HepG2 (cell line): ENCODE measurements around the gene NGEF. TPM values are rescaled to one million over a fixed set of nuclear protein-coding genes. Genes with fewer than 3 reads are reported as not detected.

Experiments used
- ADNP ChIP-seq: sonication (generic); formaldehyde crosslinking; IDR thresholded peaks from 2 replicates; pipeline ENCODE4 v1.4.0; 2020; ENCODE audit warnings: missing genetic modification reagents
- ATF7-NPFF ChIP-seq: sonication (generic); formaldehyde crosslinking; IDR thresholded peaks from 2 replicates; pipeline ENCODE4 v1.8.1; 2023; ENCODE audit warnings: mild to moderate bottlenecking, low read depth, missing genetic modification reagents, moderate library complexity
- MTERF4 ChIP-seq: sonication (generic); formaldehyde crosslinking; IDR thresholded peaks from 2 replicates; pipeline ENCODE4 v1.8.0; 2023; ENCODE audit warnings: mild to moderate bottlenecking, missing genetic modification reagents
- NCOR1 ChIP-seq: fragments of 200-600 bp; sonication (generic); IDR thresholded peaks from 2 replicates; pipeline ENCODE4 v1.7.0; 2017; ENCODE audit warnings: antibody characterized with exemption, low read length, borderline replicate concordance
- SRSF4 ChIP-seq: fragments of 200-400 bp; formaldehyde crosslinking; IDR thresholded peaks from one replicate; pipeline ENCODE4 v1.6.1; 2018; ENCODE audit warnings: mild to moderate bottlenecking, low read depth, low read length, moderate library complexity; ENCODE audit not compliant: poor library complexity, severe bottlenecking
- ZBTB33 ChIP-seq: sonication (generic); formaldehyde crosslinking; IDR thresholded peaks from 2 replicates; pipeline ENCODE4 v1.4.0; 2020; ENCODE audit warnings: missing genetic modification reagents
- ZBTB34 ChIP-seq: sonication (generic); formaldehyde crosslinking; IDR thresholded peaks from 2 replicates; pipeline ENCODE4 v1.8.0; 2022; ENCODE audit warnings: mild to moderate bottlenecking, missing genetic modification reagents
- ZFX ChIP-seq: sonication (generic); formaldehyde crosslinking; IDR thresholded peaks from 2 replicates; pipeline ENCODE4 v1.4.0; 2020; ENCODE audit warnings: mild to moderate bottlenecking, low read depth, missing genetic modification reagents, moderate library complexity
- ZNF431 ChIP-seq: sonication (generic); formaldehyde crosslinking; IDR thresholded peaks from 2 replicates; pipeline ENCODE4 v1.9.0; 2022; ENCODE audit warnings: missing genetic modification reagents, low read depth, mild to moderate bottlenecking, borderline replicate concordance
- ZNF710 ChIP-seq: sonication (generic); formaldehyde crosslinking; IDR thresholded peaks from 2 replicates; pipeline ENCODE4 v1.5.0; 2020; ENCODE audit warnings: mild to moderate bottlenecking, missing genetic modification reagents, borderline replicate concordance
- polyA plus RNA-seq, 8 experiments: library from polyadenylated mRNA; depleted of rRNA in 3 of 8; stranded (reverse) in 7 of 8; unstranded in 1 of 8; fragments of >200 nt; fragmentation: Illumina TruSeq in 4 of 8; extraction: Trizol in 4 of 8; gene quantifications; 2 replicates each; pipeline versions ENCODE4 v1.2.1 to v1.2.3, GENCODE V29; 2011 to 2016; ENCODE audit warnings: low read depth in 4 of 8, missing spikeins in 1 of 8, mixed read lengths in 1 of 8; ENCODE audit not compliant: insufficient read depth in 1 of 8
- total RNA-seq, 5 experiments: library from RNA; depleted of rRNA; stranded (reverse); fragments of >200 nt; fragmentation: Illumina TruSeq; extraction: Trizol; gene quantifications; 2 replicates each; pipeline ENCODE4 v1.2.3, GENCODE V29; 2016; ENCODE audit warnings: low read depth in 1 of 5
- TF ChIP-seq, protein P1 (sequence below): sonication (generic); formaldehyde crosslinking; IDR thresholded peaks from 2 replicates; pipeline ENCODE4 v1.9.0; 2021; ENCODE audit warnings: mild to moderate bottlenecking, missing genetic modification reagents
- TF ChIP-seq, protein P2 (sequence below): sonication (generic); formaldehyde crosslinking; IDR thresholded peaks from 2 replicates; pipeline ENCODE4 v1.4.0; 2020; ENCODE audit warnings: low read depth, mild to moderate bottlenecking, missing genetic modification reagents

NGEF gene
- total and polyA plus RNA-seq, 2 of the 13 experiments (the other 11 are each of a cell fraction or from before 2014, with no cell fraction given) = 14.4 to 36.9 TPM

GRCh38 chr2:232871835-232872736 is 141.0 kb downstream of the NGEF start (continued):
- TF ChIP-seq, protein P1, sequence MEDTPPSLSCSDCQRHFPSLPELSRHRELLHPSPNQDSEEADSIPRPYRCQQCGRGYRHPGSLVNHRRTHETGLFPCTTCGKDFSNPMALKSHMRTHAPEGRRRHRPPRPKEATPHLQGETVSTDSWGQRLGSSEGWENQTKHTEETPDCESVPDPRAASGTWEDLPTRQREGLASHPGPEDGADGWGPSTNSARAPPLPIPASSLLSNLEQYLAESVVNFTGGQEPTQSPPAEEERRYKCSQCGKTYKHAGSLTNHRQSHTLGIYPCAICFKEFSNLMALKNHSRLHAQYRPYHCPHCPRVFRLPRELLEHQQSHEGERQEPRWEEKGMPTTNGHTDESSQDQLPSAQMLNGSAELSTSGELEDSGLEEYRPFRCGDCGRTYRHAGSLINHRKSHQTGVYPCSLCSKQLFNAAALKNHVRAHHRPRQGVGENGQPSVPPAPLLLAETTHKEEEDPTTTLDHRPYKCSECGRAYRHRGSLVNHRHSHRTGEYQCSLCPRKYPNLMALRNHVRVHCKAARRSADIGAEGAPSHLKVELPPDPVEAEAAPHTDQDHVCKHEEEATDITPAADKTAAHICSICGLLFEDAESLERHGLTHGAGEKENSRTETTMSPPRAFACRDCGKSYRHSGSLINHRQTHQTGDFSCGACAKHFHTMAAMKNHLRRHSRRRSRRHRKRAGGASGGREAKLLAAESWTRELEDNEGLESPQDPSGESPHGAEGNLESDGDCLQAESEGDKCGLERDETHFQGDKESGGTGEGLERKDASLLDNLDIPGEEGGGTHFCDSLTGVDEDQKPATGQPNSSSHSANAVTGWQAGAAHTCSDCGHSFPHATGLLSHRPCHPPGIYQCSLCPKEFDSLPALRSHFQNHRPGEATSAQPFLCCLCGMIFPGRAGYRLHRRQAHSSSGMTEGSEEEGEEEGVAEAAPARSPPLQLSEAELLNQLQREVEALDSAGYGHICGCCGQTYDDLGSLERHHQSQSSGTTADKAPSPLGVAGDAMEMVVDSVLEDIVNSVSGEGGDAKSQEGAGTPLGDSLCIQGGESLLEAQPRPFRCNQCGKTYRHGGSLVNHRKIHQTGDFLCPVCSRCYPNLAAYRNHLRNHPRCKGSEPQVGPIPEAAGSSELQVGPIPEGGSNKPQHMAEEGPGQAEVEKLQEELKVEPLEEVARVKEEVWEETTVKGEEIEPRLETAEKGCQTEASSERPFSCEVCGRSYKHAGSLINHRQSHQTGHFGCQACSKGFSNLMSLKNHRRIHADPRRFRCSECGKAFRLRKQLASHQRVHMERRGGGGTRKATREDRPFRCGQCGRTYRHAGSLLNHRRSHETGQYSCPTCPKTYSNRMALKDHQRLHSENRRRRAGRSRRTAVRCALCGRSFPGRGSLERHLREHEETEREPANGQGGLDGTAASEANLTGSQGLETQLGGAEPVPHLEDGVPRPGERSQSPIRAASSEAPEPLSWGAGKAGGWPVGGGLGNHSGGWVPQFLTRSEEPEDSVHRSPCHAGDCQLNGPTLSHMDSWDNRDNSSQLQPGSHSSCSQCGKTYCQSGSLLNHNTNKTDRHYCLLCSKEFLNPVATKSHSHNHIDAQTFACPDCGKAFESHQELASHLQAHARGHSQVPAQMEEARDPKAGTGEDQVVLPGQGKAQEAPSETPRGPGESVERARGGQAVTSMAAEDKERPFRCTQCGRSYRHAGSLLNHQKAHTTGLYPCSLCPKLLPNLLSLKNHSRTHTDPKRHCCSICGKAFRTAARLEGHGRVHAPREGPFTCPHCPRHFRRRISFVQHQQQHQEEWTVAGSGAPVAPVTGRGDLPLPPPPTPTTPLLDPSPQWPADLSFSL = peak; percentile 62; the same call in 1 of the 2 replicates
- TF ChIP-seq MTERF4 (CRISPR knock-in tag) (peak; percentile 66), SRSF4 (no peak), ZBTB33 (peak; percentile 92), ZBTB34 (CRISPR knock-in tag) (peak; percentile 93; the same call in 1 of the 2 replicates), ADNP (peak; percentile 39; the same call in 1 of the 2 replicates), ZNF431 (CRISPR knock-in tag) (peak; percentile 82; the same call in 1 of the 2 replicates), ZFX (peak; percentile 99), NCOR1 (no peak), ATF7-NPFF (CRISPR knock-in tag) (peak; percentile 75), ZNF710 (peak; percentile 69; the same call in 1 of the 2 replicates)
- TF ChIP-seq, protein P2, sequence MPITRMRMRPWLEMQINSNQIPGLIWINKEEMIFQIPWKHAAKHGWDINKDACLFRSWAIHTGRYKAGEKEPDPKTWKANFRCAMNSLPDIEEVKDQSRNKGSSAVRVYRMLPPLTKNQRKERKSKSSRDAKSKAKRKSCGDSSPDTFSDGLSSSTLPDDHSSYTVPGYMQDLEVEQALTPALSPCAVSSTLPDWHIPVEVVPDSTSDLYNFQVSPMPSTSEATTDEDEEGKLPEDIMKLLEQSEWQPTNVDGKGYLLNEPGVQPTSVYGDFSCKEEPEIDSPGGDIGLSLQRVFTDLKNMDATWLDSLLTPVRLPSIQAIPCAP = no peak; the same call in 1 of the 2 replicates
